Ascending aorta (tissue), 2 donors: Measurements from ENCODE around the gene KLHL6. TPM values are rescaled to one million over a fixed set of nuclear protein-coding genes. Genes with fewer than 3 reads are reported as not detected.

Experiments
- DNase-seq, 2 donors: peaks; one replicate each; pipeline ENCODE4 v3.0.0-alpha.2; 2019; ENCODE audit warnings: low spot score in 2 of 2
- H3K27ac ChIP-seq, 2 donors: fragments of 200-600 bp; sonication (generic); one replicate each; pipeline ENCODE4 v1.5.1; 2016 to 2017; ENCODE audit warnings: mild to moderate bottlenecking in 1 of 2
- H3K27me3 ChIP-seq: fragments of 200-600 bp; sonication (generic); one replicate; pipeline ENCODE4 v1.5.1; 2017
- H3K36me3 ChIP-seq, 2 donors: fragments of 200-600 bp; sonication (generic); one replicate each; pipeline ENCODE4 v1.5.1; 2016
- H3K4me1 ChIP-seq, 2 donors: fragments of 200-600 bp; sonication (generic); one replicate each; pipeline ENCODE4 v1.5.1; 2016 to 2017; ENCODE audit warnings: mild to moderate bottlenecking in 1 of 2
- H3K4me3 ChIP-seq, 2 donors: fragments of 200-600 bp; sonication (generic); one replicate each; pipeline ENCODE4 v1.5.1; 2016 to 2017; ENCODE audit warnings: mild to moderate bottlenecking in 1 of 2
- H3K9me3 ChIP-seq, 2 donors: fragments of 200-600 bp; sonication (generic); one replicate each; pipeline ENCODE4 v1.5.1; 2016
- intact Hi-C: fragments of 100-400 bp; cut with DNase I; formaldehyde crosslinking; loops from one replicate; pipeline ENCODE4 v1.15.1; 2023
- total RNA-seq: library from RNA; depleted of rRNA; stranded (reverse); fragments of >200 nt; gene quantifications from one replicate; pipeline ENCODE4 v1.1.0, GENCODE V29; 2016
- TF ChIP-seq, protein P1 (sequence below), 3 experiments: fragments of 200-600 bp in 2 of 3; fragments of 450-650 bp in 1 of 3; sonication (generic) in 2 of 3; IDR thresholded peaks; one replicate each; pipeline ENCODE4 v1.5.1; 2016 to 2019; ENCODE audit warnings: antibody characterized with exemption in 3 of 3, mild to moderate bottlenecking in 1 of 3, moderate library complexity in 1 of 3

KLHL6 gene
- total RNA-seq, 1 donor from 2014 or later = 1.5 TPM

DNA sequence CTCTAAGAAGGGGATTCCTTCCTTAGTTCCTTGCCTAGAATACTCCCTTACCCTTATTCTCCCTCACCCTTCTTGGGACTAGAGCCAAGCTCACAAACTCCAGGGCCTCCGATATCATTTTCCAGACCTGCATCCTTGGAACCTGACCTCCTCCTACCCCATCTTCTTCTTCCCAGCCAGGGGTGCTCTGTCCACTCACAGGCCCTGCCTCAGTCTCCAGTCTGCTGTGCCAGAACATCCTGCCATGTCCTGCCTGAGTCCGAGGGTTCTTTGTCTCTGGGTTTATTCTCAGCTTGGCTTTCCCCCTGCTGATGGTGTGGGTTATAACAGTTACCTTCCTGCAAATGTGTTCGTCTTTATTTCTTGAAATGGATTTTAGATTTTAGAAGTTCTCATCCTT lies 67.2 kb downstream of the KLHL6 start:
- no peaks in the 10 kb centered on the region for H3K9me3 ChIP-seq
- no peak overlapping the region for H3K4me3 ChIP-seq
- intact Hi-C loops = no loop called here
- H3K36me3 ChIP-seq = no peaks in the 10 kb centered on the region
- no peaks in the 10 kb centered on the region for H3K4me1 ChIP-seq
- H3K27me3 ChIP-seq = no peaks in the 10 kb centered on the region
- no peak overlapping the region for H3K27ac ChIP-seq
- TF ChIP-seq, protein P1, sequence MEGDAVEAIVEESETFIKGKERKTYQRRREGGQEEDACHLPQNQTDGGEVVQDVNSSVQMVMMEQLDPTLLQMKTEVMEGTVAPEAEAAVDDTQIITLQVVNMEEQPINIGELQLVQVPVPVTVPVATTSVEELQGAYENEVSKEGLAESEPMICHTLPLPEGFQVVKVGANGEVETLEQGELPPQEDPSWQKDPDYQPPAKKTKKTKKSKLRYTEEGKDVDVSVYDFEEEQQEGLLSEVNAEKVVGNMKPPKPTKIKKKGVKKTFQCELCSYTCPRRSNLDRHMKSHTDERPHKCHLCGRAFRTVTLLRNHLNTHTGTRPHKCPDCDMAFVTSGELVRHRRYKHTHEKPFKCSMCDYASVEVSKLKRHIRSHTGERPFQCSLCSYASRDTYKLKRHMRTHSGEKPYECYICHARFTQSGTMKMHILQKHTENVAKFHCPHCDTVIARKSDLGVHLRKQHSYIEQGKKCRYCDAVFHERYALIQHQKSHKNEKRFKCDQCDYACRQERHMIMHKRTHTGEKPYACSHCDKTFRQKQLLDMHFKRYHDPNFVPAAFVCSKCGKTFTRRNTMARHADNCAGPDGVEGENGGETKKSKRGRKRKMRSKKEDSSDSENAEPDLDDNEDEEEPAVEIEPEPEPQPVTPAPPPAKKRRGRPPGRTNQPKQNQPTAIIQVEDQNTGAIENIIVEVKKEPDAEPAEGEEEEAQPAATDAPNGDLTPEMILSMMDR (IDR thresholded peaks at IDR 0.05) = no peak
- peak in 1 of 2 donors; percentile 34 for DNase-seq

DNA sequence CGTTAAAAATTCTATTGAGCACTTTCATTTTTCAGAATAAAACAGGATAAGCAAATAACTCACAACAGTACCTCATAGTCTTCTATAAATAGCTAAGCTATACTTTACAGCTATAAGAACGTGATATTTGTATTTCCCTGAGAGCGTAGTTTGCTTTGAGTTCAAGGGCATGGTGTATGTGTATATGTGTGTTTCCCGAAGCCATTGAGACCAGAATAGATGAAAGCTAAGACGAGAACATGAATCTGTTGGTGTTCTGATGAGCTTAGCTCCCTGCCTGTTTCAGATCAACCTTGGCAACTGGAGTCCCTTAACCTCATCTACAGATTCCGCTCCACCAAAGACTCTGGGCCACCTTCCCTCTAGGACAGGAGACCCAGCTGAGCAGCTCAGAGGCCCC lies 67.6 kb downstream of the KLHL6 start:
- no peaks in the 10 kb centered on the region for H3K4me1 ChIP-seq
- peak in 1 of 2 donors; percentile 27 for DNase-seq
- H3K36me3 ChIP-seq = no peaks in the 10 kb centered on the region
- H3K4me3 ChIP-seq = no peak overlapping the region
- no peaks in the 10 kb centered on the region for H3K27me3 ChIP-seq
- TF ChIP-seq, protein P1 (IDR thresholded peaks at IDR 0.05) = no peak
- intact Hi-C loops = no loop called here
- H3K27ac ChIP-seq = no peak overlapping the region
- no peaks in the 10 kb centered on the region for H3K9me3 ChIP-seq

DNA sequence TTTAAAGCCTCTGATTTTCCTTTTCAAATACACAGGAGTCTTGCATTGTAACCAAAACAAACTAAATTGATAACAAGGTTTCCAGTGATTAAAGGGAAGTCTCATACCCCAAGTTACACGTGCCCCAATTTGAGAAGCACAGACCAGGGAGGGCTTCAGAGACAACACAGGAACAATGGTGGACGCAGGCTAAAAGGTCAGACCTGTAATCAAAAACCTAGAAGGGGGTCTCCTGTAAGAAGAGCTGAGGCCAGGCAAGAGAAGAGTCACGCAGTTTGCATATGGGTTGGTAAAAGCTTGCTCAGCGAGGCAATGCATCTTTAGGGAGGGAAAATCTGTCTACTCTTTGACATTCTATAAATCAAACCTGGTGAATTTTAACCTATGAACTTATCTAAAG lies 68.5 kb downstream of the KLHL6 start:
- no peak overlapping the region for H3K4me3 ChIP-seq
- TF ChIP-seq, protein P1 (IDR thresholded peaks at IDR 0.05) = no peak
- no peaks in the 10 kb centered on the region for H3K4me1 ChIP-seq
- no peak overlapping the region for H3K27ac ChIP-seq
- intact Hi-C loops = no loop called here
- peak in 1 of 2 donors; percentile 21 for DNase-seq
- no peaks in the 10 kb centered on the region for H3K27me3 ChIP-seq
- H3K36me3 ChIP-seq = no peaks in the 10 kb centered on the region
- no peaks in the 10 kb centered on the region for H3K9me3 ChIP-seq

DNA sequence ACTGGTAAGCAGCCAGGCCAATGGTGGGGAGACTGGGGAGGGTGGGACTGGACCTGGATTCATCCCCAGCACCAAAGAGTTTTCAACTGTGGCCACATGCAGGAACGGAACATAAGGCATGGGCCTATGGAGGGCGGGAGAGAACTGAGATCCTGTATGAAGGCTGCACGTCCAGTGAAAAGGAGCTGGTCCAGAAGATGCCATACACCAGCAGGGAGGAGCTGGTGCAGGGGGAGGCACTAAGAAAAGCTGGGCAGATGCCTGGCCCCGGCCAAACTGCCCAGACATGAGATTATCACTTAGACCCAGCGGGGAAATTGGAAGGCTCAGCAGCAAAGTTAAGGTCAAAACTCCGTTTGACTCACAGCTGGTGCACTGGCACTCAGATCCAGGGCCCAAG lies 69.0 kb downstream of the KLHL6 start:
- Histone ChIP-seq H3K27ac (no peak overlapping the region), H3K27me3 (no peaks in the 10 kb centered on the region), H3K4me1 (no peaks in the 10 kb centered on the region), H3K9me3 (no peaks in the 10 kb centered on the region), H3K36me3 (no peaks in the 10 kb centered on the region), H3K4me3 (no peak overlapping the region)
- peak in 1 of 2 donors; percentile 52 for DNase-seq
- TF ChIP-seq, protein P1 (IDR thresholded peaks at IDR 0.05) = no peak
- intact Hi-C loops = no loop called here

DNA sequence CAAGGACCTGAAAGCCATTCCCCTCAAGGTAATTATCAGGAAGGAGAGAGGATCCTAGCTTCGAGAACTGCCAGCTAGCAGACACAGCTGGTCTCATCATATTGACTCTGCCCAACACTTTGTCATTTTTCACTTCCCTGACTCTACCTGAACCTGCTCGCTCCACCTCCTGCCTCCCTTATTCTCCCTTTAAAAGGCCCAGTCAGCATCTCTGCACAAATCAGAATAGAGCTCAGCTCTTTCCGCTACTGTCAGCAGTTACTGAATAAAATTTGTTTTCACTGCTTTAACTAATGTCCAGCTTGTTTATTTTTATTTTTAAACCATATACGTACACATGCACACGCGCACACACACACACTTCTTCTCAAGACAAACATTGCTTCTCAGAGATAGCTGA lies 69.9 kb downstream of the KLHL6 start:
- Histone ChIP-seq H3K4me3 (no peak overlapping the region), H3K36me3 (no peaks in the 10 kb centered on the region), H3K4me1 (no peaks in the 10 kb centered on the region), H3K27me3 (no peaks in the 10 kb centered on the region), H3K9me3 (no peaks in the 10 kb centered on the region), H3K27ac (no peak overlapping the region)
- DNase-seq = no peak
- TF ChIP-seq, protein P1 (IDR thresholded peaks at IDR 0.05) = no peak
- intact Hi-C loops = no loop called here

DNA sequence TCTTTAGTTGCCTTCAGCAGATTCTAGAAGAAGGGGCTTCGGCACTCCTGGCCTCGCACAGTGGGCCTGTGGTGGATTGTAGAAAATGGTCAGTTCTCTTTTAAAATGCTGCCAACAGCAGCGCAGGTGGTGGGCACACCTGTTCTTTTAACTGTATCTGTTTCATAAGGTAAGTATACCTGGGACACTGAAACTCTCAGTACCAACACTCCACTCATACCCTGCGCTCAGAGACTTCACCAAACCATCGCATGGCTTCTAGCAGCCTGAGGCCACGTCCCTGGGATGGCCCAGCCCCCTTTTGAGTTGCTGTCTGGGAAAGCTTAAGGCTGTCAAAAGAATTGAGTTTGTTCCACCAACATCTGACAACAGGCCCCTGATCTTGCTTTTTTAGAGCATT lies 70.4 kb downstream of the KLHL6 start:
- peak in 1 of 2 donors; percentile 31 for DNase-seq

More for the DNA sequence above, 70.4 kb downstream of the KLHL6 start:
- H3K4me1 ChIP-seq = no peaks in the 10 kb centered on the region
- no peaks in the 10 kb centered on the region for H3K36me3 ChIP-seq
- intact Hi-C loops = no loop called here
- no peak overlapping the region for H3K4me3 ChIP-seq
- H3K9me3 ChIP-seq = no peaks in the 10 kb centered on the region
- TF ChIP-seq, protein P1 (IDR thresholded peaks at IDR 0.05) = no peak
- H3K27me3 ChIP-seq = no peaks in the 10 kb centered on the region
- H3K27ac ChIP-seq = no peak overlapping the region
